Peyer's patch (tissue), 4 donors: ENCODE data around the gene ZNF79.

ENCODE experiments used
- CTCF ChIP-seq, 6 experiments: fragments of 450-650 bp in 4 of 6; fragments of 200-600 bp in 2 of 6; sonication (generic) in 1 of 6; IDR thresholded peaks; one replicate each; pipeline ENCODE4 v1.5.1; 2017 to 2019; ENCODE audit warnings: antibody characterized with exemption in 6 of 6, mild to moderate bottlenecking in 3 of 6, moderate library complexity in 1 of 6
- POLR2A ChIP-seq, 2 donors: fragments of 450-650 bp; IDR thresholded peaks; one replicate each; pipeline ENCODE4 v1.5.1; 2017; ENCODE audit warnings: antibody characterized with exemption in 2 of 2, mild to moderate bottlenecking in 2 of 2, moderate library complexity in 2 of 2

- TF ChIP-seq POLR2A (IDR thresholded peaks at IDR 0.05), result no peak
- TF ChIP-seq CTCF (IDR thresholded peaks at IDR 0.05), result no peak
These were observed 67.3 kb downstream of the ZNF79 start for GRCh38 chr9:127491516-127491915.
